GM12873 (cell line): ENCODE measurements around the gene SEMA3F.

Source experiments
- TF ChIP-seq, protein P1 (sequence below): IDR thresholded peaks from 2 replicates; pipeline ENCODE4 v1.5.1; 2012; ENCODE audit warnings: low read depth, mild to moderate bottlenecking, moderate library complexity, low read length, control low read depth; ENCODE audit not compliant: insufficient read depth; ENCODE audit errors: missing control alignments

Gene SEMA3F

DNA sequence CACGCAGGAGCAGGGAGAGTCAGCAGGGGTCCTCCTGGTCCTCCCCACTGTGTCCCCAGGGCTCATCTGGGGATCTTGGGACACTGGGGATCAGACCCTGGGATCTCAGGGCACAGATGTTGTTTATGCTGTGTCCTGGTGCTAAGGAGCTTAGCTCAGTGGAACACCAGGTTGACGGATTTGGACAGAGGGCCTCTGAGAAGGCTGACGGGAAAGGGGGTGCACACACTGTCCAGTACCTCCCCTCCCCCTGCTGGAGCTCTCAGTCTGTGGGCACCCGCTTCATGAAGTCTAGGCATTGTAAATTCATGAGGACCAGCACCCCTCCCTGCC is 21.9 kb upstream of the SEMA3F start:
- TF ChIP-seq, protein P1, sequence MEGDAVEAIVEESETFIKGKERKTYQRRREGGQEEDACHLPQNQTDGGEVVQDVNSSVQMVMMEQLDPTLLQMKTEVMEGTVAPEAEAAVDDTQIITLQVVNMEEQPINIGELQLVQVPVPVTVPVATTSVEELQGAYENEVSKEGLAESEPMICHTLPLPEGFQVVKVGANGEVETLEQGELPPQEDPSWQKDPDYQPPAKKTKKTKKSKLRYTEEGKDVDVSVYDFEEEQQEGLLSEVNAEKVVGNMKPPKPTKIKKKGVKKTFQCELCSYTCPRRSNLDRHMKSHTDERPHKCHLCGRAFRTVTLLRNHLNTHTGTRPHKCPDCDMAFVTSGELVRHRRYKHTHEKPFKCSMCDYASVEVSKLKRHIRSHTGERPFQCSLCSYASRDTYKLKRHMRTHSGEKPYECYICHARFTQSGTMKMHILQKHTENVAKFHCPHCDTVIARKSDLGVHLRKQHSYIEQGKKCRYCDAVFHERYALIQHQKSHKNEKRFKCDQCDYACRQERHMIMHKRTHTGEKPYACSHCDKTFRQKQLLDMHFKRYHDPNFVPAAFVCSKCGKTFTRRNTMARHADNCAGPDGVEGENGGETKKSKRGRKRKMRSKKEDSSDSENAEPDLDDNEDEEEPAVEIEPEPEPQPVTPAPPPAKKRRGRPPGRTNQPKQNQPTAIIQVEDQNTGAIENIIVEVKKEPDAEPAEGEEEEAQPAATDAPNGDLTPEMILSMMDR = no peak

DNA sequence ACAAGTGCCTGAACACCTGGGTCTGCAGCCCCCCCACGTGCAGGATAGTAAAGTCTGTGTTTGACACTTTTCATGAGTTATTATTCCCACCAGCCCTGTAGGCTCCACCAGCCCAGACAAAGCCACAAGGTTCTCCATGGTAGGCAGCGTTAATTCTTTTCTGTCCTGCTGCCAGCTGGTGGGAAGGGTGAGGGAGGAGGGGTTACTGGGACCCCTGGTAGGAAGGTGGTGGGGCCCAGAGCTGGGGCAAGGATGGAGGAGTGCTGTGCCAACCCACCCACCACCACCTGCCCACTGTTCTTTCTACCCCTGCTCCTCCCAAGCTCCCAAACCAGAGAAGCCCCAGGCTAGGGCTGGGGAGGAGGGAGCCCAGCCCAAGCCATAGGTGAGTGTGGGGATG is 20.8 kb upstream of the SEMA3F start:
- TF ChIP-seq, protein P1 = no peak

DNA sequence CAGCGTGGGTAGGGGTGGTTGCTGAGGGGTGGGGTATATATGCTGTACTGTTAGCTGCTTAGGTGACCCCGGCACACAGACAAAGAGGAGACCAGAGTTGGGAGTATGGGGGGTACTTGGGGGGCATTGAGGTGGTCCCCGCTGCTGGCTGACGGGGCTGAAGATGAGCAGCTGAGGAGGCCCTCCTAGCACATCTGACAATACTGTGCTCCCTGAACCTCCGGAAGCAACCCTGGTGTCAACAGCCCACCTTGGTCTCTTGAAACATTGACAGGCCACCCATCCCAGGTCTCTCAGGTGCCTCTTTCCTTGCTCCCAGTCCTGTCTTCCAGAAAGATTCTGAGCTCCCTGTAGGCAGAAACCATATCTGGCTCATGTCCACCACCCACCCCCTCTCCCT is 19.2 kb upstream of the SEMA3F start:
- TF ChIP-seq, protein P1 = no peak

DNA sequence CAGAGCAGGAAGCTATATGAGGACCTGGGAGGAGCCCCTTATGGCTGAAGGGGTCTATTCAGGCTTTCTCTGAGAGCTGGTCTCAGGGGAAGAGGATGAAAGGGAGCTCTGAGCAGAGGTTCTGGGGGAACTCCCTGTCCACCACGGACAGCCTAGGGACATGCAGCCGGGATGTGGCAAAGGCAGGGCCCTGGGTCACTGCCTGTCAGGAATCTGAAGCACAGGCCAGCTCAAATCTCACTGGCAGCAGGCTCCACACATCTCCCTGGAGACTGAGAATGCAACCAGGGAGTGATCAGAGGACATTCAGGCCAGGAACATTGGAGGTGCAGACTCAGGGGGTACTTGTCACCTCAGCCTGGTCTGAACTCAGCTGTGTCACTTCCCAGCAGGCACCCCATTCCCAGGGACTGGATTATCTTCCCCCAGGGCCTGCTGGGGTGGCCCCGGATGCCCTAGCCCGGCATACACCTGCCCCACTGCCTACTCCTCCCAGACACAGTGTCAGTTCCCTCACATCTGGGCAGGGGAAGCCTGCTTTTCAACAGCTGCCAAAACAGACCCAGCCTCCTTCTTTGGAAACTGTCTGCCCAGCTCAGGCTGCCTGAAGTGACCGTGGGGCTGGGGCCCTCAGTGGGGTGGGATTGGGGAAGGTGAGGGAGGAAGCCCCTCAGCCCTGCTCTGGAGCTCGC is 18.3 kb upstream of the SEMA3F start:
- TF ChIP-seq, protein P1 = no peak

DNA sequence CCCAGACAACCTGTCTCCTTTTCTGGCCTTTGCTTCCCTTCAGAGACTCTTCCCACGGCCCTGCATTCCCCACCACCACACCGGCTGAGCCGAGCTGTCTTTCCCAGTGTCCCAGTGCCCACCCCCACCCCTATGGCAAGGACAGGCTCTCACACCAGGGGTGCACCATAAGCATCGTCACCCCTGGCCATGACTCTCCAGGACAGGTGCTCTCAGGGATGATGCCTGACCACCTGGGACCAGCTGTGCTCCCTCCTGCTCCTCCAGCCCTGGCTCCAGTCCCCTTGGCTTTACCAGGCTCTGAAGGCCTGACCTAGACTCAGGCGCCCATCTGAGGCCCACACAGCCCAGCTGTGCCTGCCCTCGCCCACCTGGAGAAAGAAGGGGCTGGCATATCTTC is 17.6 kb upstream of the SEMA3F start:
- TF ChIP-seq, protein P1 = no peak

DNA sequence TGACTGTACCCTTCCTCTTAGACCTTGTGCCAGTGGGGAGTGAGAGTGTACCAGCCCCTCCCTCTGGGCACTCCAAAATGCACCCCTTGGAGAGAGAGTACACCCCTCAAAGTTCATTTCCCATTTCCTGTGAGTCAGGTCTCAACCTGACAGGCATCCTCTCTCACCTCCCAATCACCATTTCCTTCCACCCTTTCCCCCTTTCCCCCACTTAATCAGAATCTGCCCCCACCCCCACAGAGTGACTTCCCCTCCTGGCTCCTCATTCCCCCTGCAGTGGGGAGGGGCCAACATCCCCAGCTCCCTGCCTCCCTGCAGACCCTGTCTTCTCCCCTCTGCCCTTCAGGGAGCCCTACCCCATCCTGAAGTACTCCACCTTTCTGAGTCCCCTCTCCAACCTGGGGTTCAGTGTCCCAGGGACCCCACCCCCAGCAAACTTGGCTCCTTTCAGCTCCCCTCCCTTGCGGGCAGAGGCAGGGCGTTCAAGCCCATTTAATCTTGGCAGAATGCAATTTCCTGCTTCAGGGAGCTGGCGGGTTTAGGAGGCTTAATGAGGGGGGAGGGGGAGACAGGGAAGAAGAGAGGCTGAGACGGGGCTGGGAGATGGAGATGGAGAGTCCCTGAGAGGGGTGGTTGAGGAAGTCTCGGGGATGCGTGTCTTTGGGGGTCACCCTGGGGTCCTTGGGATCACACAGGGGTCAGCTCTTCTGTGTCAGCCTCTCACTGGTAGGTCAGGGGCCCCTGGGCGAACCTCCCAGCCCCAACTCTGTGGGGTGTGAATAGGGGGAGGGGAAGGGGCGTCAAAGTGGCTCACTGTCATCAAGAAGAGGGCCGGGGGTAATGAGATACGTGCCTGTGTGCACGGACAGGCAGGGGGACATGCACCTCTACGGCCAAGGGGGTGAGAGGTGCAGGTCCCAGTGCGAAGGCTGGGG is 16.6 kb upstream of the SEMA3F start:
- TF ChIP-seq, protein P1 = no peak

DNA sequence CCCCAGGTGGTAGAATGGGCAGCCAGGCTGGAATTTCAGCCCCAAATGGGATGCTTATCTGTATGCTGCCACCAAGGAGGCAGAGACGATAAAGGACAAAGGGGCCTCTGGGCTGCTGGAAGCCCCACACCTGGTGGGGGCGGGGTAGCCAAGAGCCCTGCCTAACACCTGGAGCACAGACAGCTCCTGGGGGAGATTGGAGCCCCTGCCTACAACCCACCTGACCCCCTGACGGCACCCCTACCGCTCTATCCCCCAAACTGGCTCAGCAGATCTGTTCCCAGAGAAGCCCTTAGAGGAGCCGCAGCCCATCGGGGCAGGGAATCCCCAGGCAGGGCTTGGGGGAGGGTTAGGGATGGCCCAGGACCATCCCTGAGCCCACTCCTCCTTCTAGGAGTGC is 15.8 kb upstream of the SEMA3F start:
- TF ChIP-seq, protein P1 = no peak
